ENCODE results near the gene NMNAT3.

The NMNAT3 gene

GRCh38 chr3:139705631-139706030, 27.9 kb upstream of the NMNAT3 start:
- DNase-seq (ENCODE audit: extremely low read depth, low read depth): no peak
- TF ChIP-seq CTCF (IDR thresholded peaks at IDR 0.05; ENCODE audit: low read depth, low read length): no peak

DNA sequence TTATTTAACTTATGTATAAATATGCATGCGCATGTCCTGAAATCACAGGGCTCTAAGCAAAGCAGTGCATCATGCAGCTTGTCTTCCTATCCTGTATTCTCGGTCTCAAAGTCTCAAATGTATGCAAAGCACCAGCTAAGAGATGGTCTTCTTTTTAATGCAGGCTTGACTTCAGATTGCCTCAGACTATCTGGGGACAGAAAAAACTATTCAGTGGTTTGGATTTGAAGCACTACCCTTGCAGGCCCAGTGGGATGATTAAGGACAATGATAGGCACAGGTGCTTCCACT, 18.5 kb upstream of the NMNAT3 start:
- DNase-seq (ENCODE audit: extremely low read depth, low read depth): no peak
- TF ChIP-seq CTCF (IDR thresholded peaks at IDR 0.05; ENCODE audit: low read depth, low read length): no peak

GRCh38 chr3:139695426-139696313, 17.9 kb upstream of the NMNAT3 start:
- TF ChIP-seq CTCF (IDR thresholded peaks at IDR 0.05; ENCODE audit: low read depth, low read length): no peak
- no peak for DNase-seq (ENCODE audit: extremely low read depth, low read depth)

- TF ChIP-seq CTCF (IDR thresholded peaks at IDR 0.05; ENCODE audit: low read depth, low read length): no peak
- DNase-seq (ENCODE audit: extremely low read depth, low read depth): no peak
Observed at GRCh38 chr3:139695007-139695406, 17.2 kb upstream of the NMNAT3 start.

- no peak for TF ChIP-seq CTCF (IDR thresholded peaks at IDR 0.05; ENCODE audit: low read depth, low read length)
- DNase-seq (ENCODE audit: extremely low read depth, low read depth): no peak
Observed at GRCh38 chr3:139694542-139694941, 16.8 kb upstream of the NMNAT3 start.

- no peak for TF ChIP-seq CTCF (IDR thresholded peaks at IDR 0.05; ENCODE audit: low read depth, low read length)
- DNase-seq (ENCODE audit: extremely low read depth, low read depth): no peak
Observed at GRCh38 chr3:139691619-139692018, 13.8 kb upstream of the NMNAT3 start.

DNA sequence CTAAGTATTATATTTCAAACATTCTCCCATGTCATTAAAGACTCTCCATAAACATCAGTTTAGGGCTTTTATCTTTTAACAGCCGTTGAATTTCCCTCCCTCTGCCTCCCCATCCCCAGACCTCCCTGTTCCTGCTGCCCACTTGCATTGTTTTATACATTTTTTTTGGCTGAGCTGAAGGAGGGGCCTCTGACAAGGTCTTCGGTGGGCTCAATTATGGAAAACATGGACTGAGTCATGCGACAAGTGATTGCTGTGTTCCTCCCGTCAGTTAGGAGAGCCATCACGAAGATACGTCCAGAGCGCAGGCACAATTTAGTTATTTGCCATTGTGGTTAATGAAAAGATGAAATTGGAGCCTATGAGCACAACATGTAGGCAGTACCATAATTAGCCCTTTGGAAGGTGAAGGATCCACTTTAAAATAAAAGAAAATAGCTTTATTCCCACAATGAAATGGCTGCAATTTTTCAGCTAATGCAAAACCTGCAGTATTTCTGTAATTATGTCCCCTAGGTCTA, 12.0 kb upstream of the NMNAT3 start:
- no peak for TF ChIP-seq CTCF (IDR thresholded peaks at IDR 0.05; ENCODE audit: low read depth, low read length)
- DNase-seq (ENCODE audit: extremely low read depth, low read depth): no peak

All from AG09319 (cell line).